ENCODE data around the gene NRL.

The NRL gene

GRCh38 chr14:24065408-24065807 lies 49.3 kb downstream of the NRL start:
- no peak for DNase-seq (ENCODE audit: low spot score)

GRCh38 chr14:24064856-24065255 lies 49.9 kb downstream of the NRL start:
- no peak for DNase-seq (ENCODE audit: low spot score)

DNA sequence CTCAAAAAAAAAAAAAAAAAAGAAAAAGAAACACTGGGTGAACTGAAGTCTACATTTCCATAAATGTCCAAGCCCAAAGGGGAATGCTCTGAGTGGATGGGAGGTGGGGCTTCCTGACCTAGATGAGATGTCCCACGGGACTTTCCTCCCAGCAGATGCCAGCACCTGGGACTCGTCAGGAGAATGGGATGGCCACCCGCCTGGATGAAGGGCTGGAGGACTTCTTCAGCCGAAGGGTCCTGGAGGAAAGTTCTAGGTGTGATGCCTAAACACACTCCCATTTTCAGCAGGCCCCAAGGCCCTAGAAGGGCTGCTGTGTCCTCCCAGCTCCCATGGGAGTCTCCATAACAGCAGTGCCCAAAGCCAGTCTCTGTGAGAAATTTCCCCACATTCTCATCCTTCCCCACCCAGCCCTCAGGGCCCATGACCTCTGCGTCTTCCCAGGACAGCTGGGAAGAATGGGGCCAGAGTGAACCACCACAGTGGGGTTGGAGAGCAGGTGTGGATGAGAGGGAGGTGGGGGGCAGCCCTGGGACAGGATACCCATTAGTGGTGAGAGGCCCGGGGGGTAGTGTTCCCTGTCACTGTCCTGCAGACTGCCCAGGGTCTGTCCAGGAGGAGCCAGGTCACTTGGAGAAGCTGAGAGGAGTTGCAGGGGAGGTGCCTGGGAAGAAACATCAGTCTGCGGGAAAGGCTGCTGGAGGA lies 50.5 kb downstream of the NRL start:
- DNase-seq (ENCODE audit: low spot score): no peak

DNA sequence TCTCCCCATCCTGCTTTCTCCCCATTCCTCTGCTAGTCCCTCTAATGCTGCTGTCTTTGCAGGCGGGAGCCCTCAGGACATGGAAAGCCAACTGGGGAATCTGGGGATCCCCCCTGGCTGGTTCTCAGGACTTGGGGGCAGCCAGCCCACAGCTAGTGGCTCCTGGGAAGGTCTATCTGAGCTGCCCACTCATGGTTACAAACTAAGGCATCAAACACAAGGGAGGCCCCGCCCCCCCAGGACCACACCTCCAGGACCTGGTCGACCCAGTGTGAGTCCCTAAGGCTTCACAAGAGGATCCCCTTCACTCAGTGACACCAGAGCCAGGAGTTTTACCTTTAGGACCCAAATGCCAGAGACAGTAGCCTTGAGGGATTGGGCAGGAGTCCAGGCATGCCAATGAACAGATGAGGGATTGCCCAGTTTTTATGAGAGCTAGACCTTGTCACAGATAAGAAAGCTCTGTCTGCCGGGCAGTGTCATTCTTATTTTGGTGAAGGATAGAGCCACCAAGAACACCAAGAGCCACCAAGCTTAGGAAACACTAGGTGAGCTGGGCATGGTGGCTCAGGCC lies 51.4 kb downstream of the NRL start:
- DNase-seq (ENCODE audit: low spot score): no peak

DNA sequence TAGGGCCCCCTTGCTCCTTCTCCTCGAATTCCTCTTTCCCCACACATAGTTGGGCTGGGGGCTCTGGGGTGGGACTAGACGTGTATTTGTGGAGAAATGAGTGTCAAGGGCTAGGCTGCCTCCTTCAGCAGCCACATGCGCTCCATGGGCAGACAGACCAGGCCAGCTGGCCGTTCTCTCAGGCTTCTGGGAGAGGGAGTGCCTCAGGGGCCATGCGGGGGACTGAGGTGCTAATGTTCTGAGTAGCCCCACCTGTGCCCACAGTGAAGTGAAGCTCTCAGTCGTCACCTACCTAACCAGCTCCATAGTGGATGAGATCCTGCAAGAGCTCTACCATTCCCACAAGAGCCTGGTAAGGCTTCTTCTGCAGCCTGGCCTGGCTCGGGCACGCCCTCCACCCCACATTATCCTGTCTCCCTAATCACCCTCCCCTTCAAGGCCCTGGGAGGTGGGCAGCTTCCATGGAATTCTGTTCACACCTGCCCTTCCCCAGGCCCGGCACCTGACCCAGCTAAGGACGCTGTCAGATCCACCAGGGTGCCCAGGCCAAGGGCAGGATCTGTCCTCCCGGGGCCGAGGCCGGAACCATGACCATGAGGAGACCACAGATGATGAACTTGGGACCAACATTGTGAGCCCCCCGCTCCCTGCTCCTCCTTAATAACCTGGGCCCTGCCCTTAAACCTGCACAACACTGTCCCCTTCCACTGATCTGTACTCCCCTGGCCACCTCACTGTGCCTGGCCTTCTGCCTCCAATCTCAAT lies 52.4 kb downstream of the NRL start:
- no peak for DNase-seq (ENCODE audit: low spot score)

DNA sequence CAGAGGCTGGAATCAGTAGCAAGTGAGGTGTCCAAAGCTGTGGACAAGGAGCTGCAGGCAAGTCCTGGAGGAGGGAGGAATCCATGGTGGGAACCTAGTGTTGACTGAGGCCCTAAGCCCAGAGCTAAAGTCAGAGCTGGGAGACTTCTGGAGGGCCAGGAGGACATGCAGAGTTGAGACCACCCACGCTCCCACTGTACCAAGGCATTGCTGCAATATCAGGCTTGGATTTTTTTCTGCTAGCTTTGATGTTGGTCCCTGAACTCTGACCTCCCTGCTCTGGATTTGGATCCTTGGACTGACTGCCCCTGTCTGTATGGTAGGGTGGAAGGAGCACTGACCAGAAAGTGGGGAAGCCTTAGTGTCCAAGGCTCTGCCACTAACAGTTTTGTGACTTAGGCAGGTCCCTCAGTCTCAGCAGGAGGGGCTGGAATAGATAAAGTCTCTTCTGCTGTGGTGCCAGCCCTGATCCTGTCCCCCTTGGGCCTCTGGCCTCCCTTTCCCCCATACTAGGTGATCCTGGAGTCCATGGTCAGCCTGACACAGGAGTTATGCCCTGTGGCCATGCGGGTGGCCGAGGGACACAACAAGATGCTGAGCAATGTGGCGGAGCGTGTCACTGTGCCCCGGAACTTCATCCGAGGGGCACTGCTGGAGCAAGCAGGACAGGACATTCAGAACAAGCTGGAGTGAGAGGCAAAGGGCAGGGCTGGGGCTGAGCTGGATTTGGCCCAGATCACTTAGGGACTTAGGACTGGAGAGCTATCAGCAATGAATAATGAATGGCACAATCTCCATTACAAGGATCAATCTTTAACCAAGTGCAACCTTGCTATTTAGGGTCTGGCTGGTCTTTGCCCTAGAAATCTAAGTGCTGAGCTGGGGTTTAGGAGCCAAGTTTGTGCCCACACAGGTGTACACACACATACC lies 53.5 kb downstream of the NRL start:
- no peak for DNase-seq (ENCODE audit: low spot score)

- no peak for DNase-seq (ENCODE audit: low spot score)
These were observed 54.3 kb downstream of the NRL start for GRCh38 chr14:24060443-24060842.

DNA sequence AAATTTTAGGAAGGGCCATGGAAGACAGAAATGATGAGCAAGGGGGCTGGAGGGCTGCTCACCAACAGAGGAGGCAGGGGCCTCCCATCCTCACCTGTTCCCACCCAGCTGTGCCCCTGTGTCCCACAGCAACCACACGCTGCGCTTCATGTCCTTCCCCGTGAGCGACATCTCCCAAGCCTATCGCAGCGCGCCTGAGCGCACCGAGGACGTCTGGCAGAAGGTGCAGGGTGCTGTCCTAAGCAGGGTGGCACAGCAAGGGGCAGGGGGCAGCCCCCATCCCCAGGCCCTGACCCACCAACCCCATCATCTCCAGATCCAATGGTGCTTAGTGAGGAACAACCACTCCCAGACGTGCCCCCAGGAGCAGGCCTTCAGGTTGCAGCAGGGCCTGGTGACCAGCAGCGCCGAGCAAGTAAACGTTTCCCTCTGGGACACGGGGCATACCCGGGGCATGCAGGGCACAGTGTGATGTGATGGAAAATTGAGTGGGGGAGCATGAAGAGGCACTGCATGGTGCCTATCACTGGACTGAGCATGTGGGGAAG lies 54.8 kb downstream of the NRL start:
- DNase-seq (ENCODE audit: low spot score): no peak

- DNase-seq (ENCODE audit: low spot score): no peak
These were observed 55.7 kb downstream of the NRL start for GRCh38 chr14:24058951-24059475.

GRCh38 chr14:24058260-24058950 lies 56.3 kb downstream of the NRL start:
- DNase-seq (ENCODE audit: low spot score): peak; percentile 78

- DNase-seq (ENCODE audit: low spot score): no peak
These were observed 56.9 kb downstream of the NRL start for GRCh38 chr14:24057867-24058259.

DNA sequence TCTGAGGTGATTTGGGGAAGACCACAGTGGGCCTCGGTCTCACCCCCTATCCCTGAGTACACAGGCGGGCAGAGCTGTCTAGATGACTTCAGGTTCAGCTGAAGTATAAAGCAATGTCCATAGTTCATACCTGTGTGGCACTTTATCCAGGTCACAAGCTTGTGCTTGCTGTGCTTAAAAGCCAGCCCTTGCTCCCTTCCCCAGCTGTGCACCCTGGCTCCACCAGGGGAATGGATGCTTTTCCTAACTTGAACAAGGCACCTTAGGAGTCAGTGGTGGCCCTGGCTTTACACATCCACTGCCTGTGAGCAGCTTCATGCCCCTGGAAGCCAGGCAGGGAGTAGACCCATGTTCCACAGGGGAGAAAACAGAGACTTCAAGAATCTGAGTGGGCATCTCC lies 57.5 kb downstream of the NRL start:
- DNase-seq (ENCODE audit: low spot score): no peak

DNA sequence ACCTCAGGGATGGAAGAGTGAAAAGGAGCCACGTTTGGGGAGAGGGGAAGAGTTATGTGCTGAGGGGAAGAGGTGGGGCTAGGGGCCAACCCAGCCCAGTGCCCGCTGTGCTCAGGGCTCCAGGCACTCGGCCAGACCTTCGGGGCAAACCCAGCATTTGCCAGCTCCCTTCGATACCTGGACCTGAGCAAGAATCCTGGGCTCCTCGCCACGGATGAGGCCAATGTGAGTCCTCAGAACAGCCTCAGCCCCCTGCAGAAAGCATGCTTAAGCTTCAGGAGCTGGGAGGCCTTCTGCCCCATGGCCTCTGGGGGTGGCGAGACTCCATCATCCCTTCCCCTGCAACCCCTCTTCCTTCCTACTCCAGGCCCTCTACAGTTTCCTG lies 58.0 kb downstream of the NRL start:
- DNase-seq (ENCODE audit: low spot score): no peak

DNA sequence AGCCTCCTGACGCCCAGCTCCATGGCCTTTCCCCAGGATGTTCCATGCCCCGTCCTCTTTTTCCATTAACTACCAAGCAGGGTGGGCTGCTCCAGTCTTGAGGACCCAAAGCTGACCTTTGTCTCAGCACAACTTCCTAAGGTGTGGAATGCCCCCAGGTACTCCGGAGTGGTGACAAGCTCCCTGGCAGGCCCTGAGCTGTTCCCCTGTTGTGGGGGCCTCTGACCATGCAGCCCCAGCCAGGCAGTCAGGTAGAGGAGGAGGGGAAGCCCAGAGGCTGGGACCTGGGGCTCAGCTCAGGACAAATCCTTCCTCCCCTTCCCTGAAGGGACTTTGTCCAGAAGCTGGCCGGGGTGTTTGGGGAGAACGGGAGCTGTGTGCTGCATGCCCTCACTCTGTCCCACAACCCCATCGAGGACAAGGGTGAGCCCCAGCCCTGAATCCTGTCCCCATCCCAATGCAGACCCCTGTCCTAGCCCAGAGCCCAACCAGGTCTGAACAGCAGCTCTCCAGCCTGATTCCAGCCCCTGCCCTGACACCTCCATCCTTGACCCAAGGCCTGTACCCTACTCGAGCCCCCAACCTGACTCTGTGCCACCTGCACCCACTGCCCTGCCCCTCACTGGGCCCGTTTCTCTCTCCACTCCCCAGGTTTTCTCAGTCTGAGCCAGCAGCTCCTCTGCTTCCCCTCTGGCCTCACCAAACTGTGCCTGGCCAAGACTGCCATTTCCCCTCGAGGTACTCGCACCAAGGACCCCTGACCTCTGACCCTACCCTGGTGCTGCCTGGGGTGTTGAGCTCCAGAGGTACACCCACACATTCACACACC lies 58.6 kb downstream of the NRL start:
- DNase-seq (ENCODE audit: low spot score): no peak

- DNase-seq (ENCODE audit: low spot score): no peak
These were observed 60.1 kb downstream of the NRL start for GRCh38 chr14:24054646-24055045.

DNA sequence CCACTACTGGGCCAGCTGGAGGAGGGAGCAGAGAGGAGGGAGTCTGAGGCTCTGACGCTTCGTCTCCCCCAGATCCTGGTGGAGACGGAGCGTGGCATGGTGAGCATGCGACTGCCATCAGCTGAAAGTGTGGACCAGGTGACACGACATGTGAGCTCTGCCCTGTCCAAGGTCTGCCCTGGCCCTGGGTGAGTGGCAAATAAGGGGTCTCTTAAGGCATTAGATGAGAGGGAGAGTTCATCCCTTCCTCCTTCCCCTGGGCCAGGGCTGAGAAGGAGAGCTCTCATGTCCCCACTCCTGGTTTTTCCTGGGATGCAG lies 60.5 kb downstream of the NRL start:
- no peak for DNase-seq (ENCODE audit: low spot score)

- DNase-seq (ENCODE audit: low spot score): no peak
These were observed 61.0 kb downstream of the NRL start for GRCh38 chr14:24053548-24054323.

DNA sequence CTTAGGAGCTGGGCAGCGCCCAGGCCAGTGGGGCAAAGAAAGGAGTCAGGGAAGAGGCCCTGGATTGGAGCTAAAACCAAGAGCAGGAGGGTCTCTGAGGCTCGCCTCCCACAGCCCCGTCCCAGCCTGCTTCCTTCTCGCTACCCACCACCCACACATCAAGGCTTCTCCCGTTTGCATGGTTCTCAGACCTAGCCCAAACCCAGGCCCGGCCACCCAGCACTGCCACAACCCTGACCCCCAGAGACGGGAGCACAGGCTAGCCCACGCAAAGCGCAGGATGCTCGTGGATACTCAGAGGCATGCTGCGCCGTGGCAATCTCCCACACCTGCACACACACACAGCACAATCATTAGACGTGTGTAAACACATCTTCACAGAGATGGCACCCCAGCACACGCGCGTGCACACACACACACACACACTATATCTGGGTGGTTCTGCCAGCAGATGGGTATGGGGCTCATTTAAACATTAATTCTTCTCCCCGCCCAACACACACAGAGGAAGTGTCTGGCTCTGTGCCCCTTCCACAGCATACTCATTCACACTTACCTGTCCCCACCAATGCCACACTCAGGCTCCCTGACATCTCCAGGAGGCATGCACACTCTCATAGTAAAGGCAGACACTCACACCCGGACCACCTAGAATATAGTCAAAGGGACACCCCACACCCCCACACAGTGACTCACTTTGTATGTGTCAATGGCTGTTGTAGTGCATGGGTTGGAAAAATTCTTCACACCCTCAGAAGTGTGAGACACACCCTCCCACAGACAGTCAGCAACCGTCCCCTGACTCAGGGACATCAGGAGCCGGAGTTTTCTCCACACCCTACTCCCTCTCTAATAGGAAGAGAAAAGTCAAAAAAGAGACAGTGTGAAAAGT lies 61.8 kb downstream of the NRL start:
- no peak for DNase-seq (ENCODE audit: low spot score)
